Ishikawa (cell line): ENCODE data around the gene SDCCAG8.

Experiments
- CEBPB ChIP-seq: IDR thresholded peaks from 2 replicates; pipeline ENCODE4 v1.6.1; 2012
- CREB1 ChIP-seq: IDR thresholded peaks from 2 replicates; pipeline ENCODE4 v1.6.1; 2012; ENCODE audit warnings: low read depth
- EGR1 ChIP-seq: IDR thresholded peaks from 2 replicates; pipeline ENCODE4 v1.6.1; 2012
- EP300 ChIP-seq: IDR thresholded peaks from 2 replicates; pipeline ENCODE4 v1.6.1; 2012; ENCODE audit warnings: borderline replicate concordance
- MAX ChIP-seq: IDR thresholded peaks from 2 replicates; pipeline ENCODE4 v1.6.1; 2012
- NFIC ChIP-seq: IDR thresholded peaks from 2 replicates; pipeline ENCODE4 v1.6.1; 2012
- RAD21 ChIP-seq: IDR thresholded peaks from 2 replicates; pipeline ENCODE4 v1.6.1; 2012; ENCODE audit warnings: low read depth
- REST ChIP-seq: IDR thresholded peaks from 2 replicates; pipeline ENCODE4 v1.6.1; 2012; ENCODE audit warnings: low read depth, mild to moderate bottlenecking
- TAF1 ChIP-seq: IDR thresholded peaks from 2 replicates; pipeline ENCODE4 v1.6.1; 2012; ENCODE audit warnings: low read depth, mild to moderate bottlenecking
- TCF12 ChIP-seq: IDR thresholded peaks from 2 replicates; pipeline ENCODE4 v1.6.1; 2012; ENCODE audit warnings: low read depth
- TEAD4 ChIP-seq: IDR thresholded peaks from 2 replicates; pipeline ENCODE4 v1.6.1; 2012
- USF1 ChIP-seq: IDR thresholded peaks from 2 replicates; pipeline ENCODE4 v1.6.1; 2012

GRCh38 chr1:243420016-243420945 lies 164.4 kb downstream of the SDCCAG8 start:
- TF ChIP-seq USF1 (no peak), CREB1 (no peak), CEBPB (no peak), MAX (no peak), EP300 (no peak), REST (no peak), TCF12 (no peak), TEAD4 (no peak), TAF1 (no peak), NFIC (no peak), EGR1 (no peak), RAD21 (no peak)
